GM23338 (cell line): ENCODE results near the gene AZIN2. TPM values are rescaled to one million over a fixed set of nuclear protein-coding genes. Genes with fewer than 3 reads are reported as not detected.

Experiments
- ATAC-seq: fragments of 200-7000 bp; cut with Tn5 transposase; 3 replicates; pipeline ENCODE4 v1.9.1; 2020
- DNase-seq: peaks from one replicate; pipeline ENCODE4 v3.0.0-alpha.2; 2015; ENCODE audit warnings: low spot score
- H2AFZ ChIP-seq: fragments of 200-600 bp; sonication (generic); 2 replicates; pipeline ENCODE4 v1.8.0; 2016; ENCODE audit warnings: antibody characterized with exemption, mild to moderate bottlenecking, moderate library complexity
- H3F3A ChIP-seq: fragments of 200-600 bp; sonication (generic); replicated peaks from 2 replicates; pipeline ENCODE4 v1.8.0; 2017; ENCODE audit warnings: antibody characterized with exemption, mixed run types, low read depth
- H3K27ac ChIP-seq: fragments of 200-600 bp; sonication (generic); 2 replicates; pipeline ENCODE4 v1.6.1; 2016; ENCODE audit warnings: low read depth
- H3K27me3 ChIP-seq: fragments of 200-600 bp; sonication (generic); 2 replicates; pipeline ENCODE4 v1.8.0; 2016; ENCODE audit warnings: mild to moderate bottlenecking, mixed run types, moderate library complexity; ENCODE audit not compliant: insufficient read depth
- H3K36me3 ChIP-seq: fragments of 200-600 bp; sonication (generic); 2 replicates; pipeline ENCODE4 v1.8.0; 2016; ENCODE audit warnings: mild to moderate bottlenecking; ENCODE audit not compliant: insufficient read depth
- H3K4me1 ChIP-seq: fragments of 200-600 bp; sonication (generic); 2 replicates; pipeline ENCODE4 v1.8.0; 2016; ENCODE audit warnings: mild to moderate bottlenecking, moderate library complexity; ENCODE audit not compliant: insufficient read depth
- H3K4me2 ChIP-seq: fragments of 200-600 bp; sonication (generic); 2 replicates; pipeline ENCODE4 v1.7.1; 2017; ENCODE audit warnings: mixed run types
- H3K4me3 ChIP-seq: fragments of 200-600 bp; sonication (generic); 2 replicates; pipeline ENCODE4 v1.6.1; 2016; ENCODE audit warnings: mixed run types
- H3K79me2 ChIP-seq: fragments of 200-600 bp; sonication (generic); replicated peaks from 2 replicates; pipeline ENCODE4 v1.8.0; 2017; ENCODE audit warnings: mild to moderate bottlenecking; ENCODE audit not compliant: insufficient read depth
- H3K9me2 ChIP-seq: fragments of 200-600 bp; sonication (generic); 2 replicates; pipeline ENCODE4 v1.8.0; 2017; ENCODE audit not compliant: insufficient read depth
- H4K20me1 ChIP-seq: fragments of 200-600 bp; sonication (generic); replicated peaks from 2 replicates; pipeline ENCODE4 v1.8.0; 2017; ENCODE audit warnings: mild to moderate bottlenecking; ENCODE audit not compliant: insufficient read depth
- H3K27ac Mint-ChIP-seq: 2 replicates; pipeline ENCODE4 v1.8.0; 2020; ENCODE audit warnings: inconsistent platforms, mild to moderate bottlenecking, moderate library complexity, mixed read lengths
- H3K27me3 Mint-ChIP-seq: 3 replicates; pipeline ENCODE4 v1.8.0; 2022; ENCODE audit warnings: low read depth, mild to moderate bottlenecking, moderate library complexity, mixed read lengths, inconsistent platforms; ENCODE audit not compliant: insufficient read depth, poor library complexity
- H3K36me3 Mint-ChIP-seq: 3 replicates; pipeline ENCODE4 v1.8.0; 2021; ENCODE audit warnings: low read depth, mild to moderate bottlenecking, inconsistent platforms, moderate library complexity, mixed read lengths
- H3K4me1 Mint-ChIP-seq: 3 replicates; pipeline ENCODE4 v1.8.0; 2020; ENCODE audit warnings: mild to moderate bottlenecking, inconsistent platforms, mixed read lengths
- H3K4me3 Mint-ChIP-seq: 3 replicates; pipeline ENCODE4 v1.8.0; 2021; ENCODE audit warnings: moderate library complexity, mild to moderate bottlenecking, inconsistent platforms, mixed read lengths
- H3K9me3 Mint-ChIP-seq: 3 replicates; pipeline ENCODE4 v1.8.0; 2020; ENCODE audit warnings: moderate library complexity, mild to moderate bottlenecking, inconsistent platforms, mixed read lengths
- CREB1 ChIP-seq: fragments of 250-450 bp; sonication (Bioruptor Pico); IDR thresholded peaks from 2 replicates; pipeline ENCODE4 v1.5.0; 2020; ENCODE audit warnings: low read depth, mild to moderate bottlenecking, moderate library complexity
- ETS1 ChIP-seq: IDR thresholded peaks from 2 replicates; pipeline ENCODE4 v1.6.1; 2016; ENCODE audit warnings: antibody characterized with exemption
- EZH2 ChIP-seq: fragments of 200-600 bp; sonication (generic); IDR thresholded peaks from one replicate; pipeline ENCODE4 v1.8.0; 2017; ENCODE audit warnings: antibody characterized with exemption, mild to moderate bottlenecking, low read depth; ENCODE audit not compliant: unreplicated experiment
- EZH2phosphoT487 ChIP-seq: fragments of 200-600 bp; sonication (generic); IDR thresholded peaks from one replicate; pipeline ENCODE4 v1.8.1; 2018; ENCODE audit warnings: antibody characterized with exemption; ENCODE audit not compliant: unreplicated experiment
- JUNB ChIP-seq: IDR thresholded peaks from one replicate; pipeline ENCODE4 v1.6.1; 2016; ENCODE audit warnings: antibody characterized with exemption; ENCODE audit not compliant: unreplicated experiment
- NANOG ChIP-seq: IDR thresholded peaks from 2 replicates; pipeline ENCODE4 v1.6.1; 2016; ENCODE audit warnings: antibody characterized with exemption, borderline replicate concordance
- POLR2AphosphoS5 ChIP-seq: IDR thresholded peaks from 2 replicates; pipeline ENCODE4 v1.6.1; 2016; ENCODE audit warnings: antibody characterized with exemption, low read depth
- REST ChIP-seq: IDR thresholded peaks from one replicate; pipeline ENCODE4 v1.6.1; 2018; ENCODE audit warnings: antibody characterized with exemption; ENCODE audit not compliant: unreplicated experiment
- STAT1 ChIP-seq: IDR thresholded peaks from one replicate; pipeline ENCODE4 v1.6.1; 2016; ENCODE audit warnings: antibody characterized with exemption; ENCODE audit not compliant: unreplicated experiment
- ZNF114 ChIP-seq: fragments of 250-450 bp; sonication (Bioruptor Pico); IDR thresholded peaks from 2 replicates; pipeline ENCODE4 v1.5.0; 2020; ENCODE audit warnings: mild to moderate bottlenecking, moderate library complexity
- ZNF331 ChIP-seq: fragments of 250-450 bp; sonication (Bioruptor Pico); IDR thresholded peaks from 2 replicates; pipeline ENCODE4 v1.5.0; 2020; ENCODE audit warnings: low read depth, mild to moderate bottlenecking, moderate library complexity
- ZNF462 ChIP-seq: fragments of 250-450 bp; sonication (Bioruptor Pico); IDR thresholded peaks from 2 replicates; pipeline ENCODE4 v1.5.0; 2020; ENCODE audit warnings: mild to moderate bottlenecking, moderate library complexity
- polyA plus RNA-seq: library from polyadenylated mRNA; unstranded; fragments of >200 nt; fragmentation: Nextera tagmentation; extraction: Ambion mirVana; gene quantifications from 2 replicates; pipeline ENCODE4 v1.2.1, GENCODE V29; 2016
- total RNA-seq: library from RNA; depleted of rRNA; stranded (reverse); fragments of >200 nt; shearing (Covaris generic); gene quantifications from 2 replicates; pipeline ENCODE4 v1.2.3, GENCODE V29; 2014
- TF ChIP-seq, protein P1 (sequence below), 2 experiments: fragments of 200-600 bp in 1 of 2; sonication (generic) in 1 of 2; conservative IDR thresholded peaks; 2 replicates each; pipeline versions ENCODE4 v1.5.1 to v1.6.1; 2016 to 2017; ENCODE audit warnings: antibody characterized with exemption in 2 of 2, low read depth in 2 of 2, mild to moderate bottlenecking in 2 of 2, moderate library complexity in 1 of 2

Gene AZIN2
- total and polyA plus RNA-seq, 2 experiments from 2014 or later, result 0.37 to 1.2 TPM

DNA sequence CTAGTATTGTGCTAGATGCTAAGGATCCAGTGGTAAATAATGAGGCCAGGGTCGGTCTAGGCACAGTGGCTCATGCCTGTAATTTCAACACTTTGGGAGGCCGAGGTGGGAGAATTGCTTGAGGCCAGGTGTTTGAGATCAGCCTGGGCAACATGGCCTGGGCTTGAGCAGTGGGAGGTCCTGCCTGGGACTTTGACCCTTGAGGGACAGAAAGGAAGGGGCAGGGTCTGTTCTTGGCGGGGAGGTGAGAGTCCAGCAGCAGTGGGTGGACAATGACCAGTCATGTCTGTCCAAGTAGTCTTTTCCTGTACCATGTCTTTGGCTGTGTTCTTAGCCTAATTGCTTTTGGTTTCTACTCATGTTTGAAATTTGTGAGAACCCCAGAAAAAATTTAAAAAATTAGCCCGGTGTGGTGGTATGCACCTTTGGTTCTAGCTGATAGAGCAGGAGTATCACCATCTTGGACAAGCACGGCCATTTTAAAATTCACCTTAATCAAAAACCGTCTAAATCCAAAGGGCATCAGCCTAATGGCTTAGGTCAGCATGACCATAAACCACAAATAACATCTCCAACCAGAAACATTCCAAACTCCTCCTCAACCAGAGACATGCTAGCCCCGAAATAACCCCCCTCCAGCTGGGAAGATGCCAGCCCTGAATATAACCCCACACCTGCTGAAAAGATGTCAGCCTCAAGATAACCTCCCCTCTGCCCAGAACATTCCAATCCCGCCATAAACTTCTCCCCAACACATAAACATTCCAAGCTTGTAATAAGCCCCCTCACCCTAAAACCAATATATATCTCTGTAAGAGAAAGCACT lies 37.5 kb upstream of the AZIN2 start:
- Mint-ChIP-seq H3K36me3 (no peaks in the 10 kb centered on the region), H3K9me3 (no peaks in the 10 kb centered on the region; the same call in 2 of the 3 replicates), H3K27ac (no peak overlapping the region), H3K4me3 (no peak overlapping the region), H3K27me3 (no peaks in the 10 kb centered on the region), H3K4me1 (peaks cover 12% of the 10 kb centered on the region; the same call in 2 of the 3 replicates)
- H3K4me3 ChIP-seq, result no peak overlapping the region
- H3F3A ChIP-seq, result no peaks in the 10 kb centered on the region
- H3K4me2 ChIP-seq, result no peak overlapping the region
- ATAC-seq, result no peak
- H3K27ac ChIP-seq, result no peak overlapping the region
- no peak for DNase-seq
- H3K36me3 ChIP-seq, result no peaks in the 10 kb centered on the region
- no peak overlapping the region for H2AFZ ChIP-seq
- 0 out of 2 replicates have a peak, but pooled peaks cover 5% of the 10 kb centered on the region for H3K9me2 ChIP-seq
- H3K4me1 ChIP-seq, result peaks cover 3% of the 10 kb centered on the region; the same call in 1 of the 2 replicates
- no peaks in the 10 kb centered on the region for H3K27me3 ChIP-seq
- no peak for TF ChIP-seq ZNF331
- no peak for TF ChIP-seq CREB1 (CRISPR knock-in tag)
- TF ChIP-seq EZH2, result no peak
- TF ChIP-seq, protein P1, sequence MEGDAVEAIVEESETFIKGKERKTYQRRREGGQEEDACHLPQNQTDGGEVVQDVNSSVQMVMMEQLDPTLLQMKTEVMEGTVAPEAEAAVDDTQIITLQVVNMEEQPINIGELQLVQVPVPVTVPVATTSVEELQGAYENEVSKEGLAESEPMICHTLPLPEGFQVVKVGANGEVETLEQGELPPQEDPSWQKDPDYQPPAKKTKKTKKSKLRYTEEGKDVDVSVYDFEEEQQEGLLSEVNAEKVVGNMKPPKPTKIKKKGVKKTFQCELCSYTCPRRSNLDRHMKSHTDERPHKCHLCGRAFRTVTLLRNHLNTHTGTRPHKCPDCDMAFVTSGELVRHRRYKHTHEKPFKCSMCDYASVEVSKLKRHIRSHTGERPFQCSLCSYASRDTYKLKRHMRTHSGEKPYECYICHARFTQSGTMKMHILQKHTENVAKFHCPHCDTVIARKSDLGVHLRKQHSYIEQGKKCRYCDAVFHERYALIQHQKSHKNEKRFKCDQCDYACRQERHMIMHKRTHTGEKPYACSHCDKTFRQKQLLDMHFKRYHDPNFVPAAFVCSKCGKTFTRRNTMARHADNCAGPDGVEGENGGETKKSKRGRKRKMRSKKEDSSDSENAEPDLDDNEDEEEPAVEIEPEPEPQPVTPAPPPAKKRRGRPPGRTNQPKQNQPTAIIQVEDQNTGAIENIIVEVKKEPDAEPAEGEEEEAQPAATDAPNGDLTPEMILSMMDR (conservative IDR thresholded peaks at IDR 0.05; ENCODE audit: low read depth in 2 of 2), result no peak
- no peak for TF ChIP-seq STAT1
- TF ChIP-seq NANOG, result no peak
- TF ChIP-seq JUNB, result no peak
- TF ChIP-seq ZNF462 (CRISPR knock-in tag), result no peak
- no peak for TF ChIP-seq ZNF114 (CRISPR knock-in tag)
- TF ChIP-seq ETS1, result no peak
- no peak for TF ChIP-seq REST
- no peak for TF ChIP-seq POLR2AphosphoS5
- no peak for TF ChIP-seq EZH2phosphoT487
- H3K79me2 ChIP-seq, result no peaks in the 10 kb centered on the region
- H4K20me1 ChIP-seq, result no peaks in the 10 kb centered on the region
